Lower leg skin (tissue), 4 donors: ENCODE data around the gene DNAH14. TPM values are rescaled to one million over a fixed set of nuclear protein-coding genes. Genes with fewer than 3 reads are reported as not detected.
"Not testable (repeated sequence)": the region's sequence is repeated elsewhere in the genome, so short reads cannot be mapped to it uniquely, and the experiment has no call there.

ENCODE experiments used
- DNase-seq, 2 donors: peaks; one replicate each; pipeline ENCODE4 v3.0.0-alpha.2; 2019; ENCODE audit warnings: low spot score in 2 of 2
- H3K4me3 ChIP-seq: fragments of 200-600 bp; sonication (generic); 2 replicates; pipeline ENCODE4 v1.5.1; 2017; ENCODE audit warnings: mild to moderate bottlenecking, low read depth; ENCODE audit not compliant: poor library complexity, severe bottlenecking
- POLR2A ChIP-seq, 2 donors: fragments of 450-650 bp; IDR thresholded peaks; one replicate each; pipeline ENCODE4 v1.6.1; 2016 to 2017; ENCODE audit warnings: antibody characterized with exemption in 2 of 2, mild to moderate bottlenecking in 1 of 2, moderate library complexity in 1 of 2
- WGBS, 2 donors: methylation state at CpG; one replicate each; pipeline ENCODE4 v1.1.5; 2018; 5-methylcytosine and 5-hydroxymethylcytosine counted together
- intact Hi-C: fragments of 100-400 bp; cut with DNase I; formaldehyde crosslinking; loops from one replicate; pipeline ENCODE4 v1.15.0; 2023; ENCODE audit warnings: low total_unique reads
- total RNA-seq, 4 donors: library from RNA; depleted of rRNA; stranded (reverse); fragments of >200 nt; gene quantifications; one replicate each; pipeline ENCODE4 v1.1.0, GENCODE V29; 2016
- TF ChIP-seq, protein P1 (sequence below), 3 donors: fragments of 450-650 bp; IDR thresholded peaks; one replicate each; pipeline ENCODE4 v1.5.1; 2016; ENCODE audit warnings: antibody characterized with exemption in 3 of 3, mild to moderate bottlenecking in 3 of 3, moderate library complexity in 2 of 3

DNAH14 gene
- total RNA-seq, 4 donors from 2014 or later: 0.84 to 3.0 (median 1.8) TPM

DNA sequence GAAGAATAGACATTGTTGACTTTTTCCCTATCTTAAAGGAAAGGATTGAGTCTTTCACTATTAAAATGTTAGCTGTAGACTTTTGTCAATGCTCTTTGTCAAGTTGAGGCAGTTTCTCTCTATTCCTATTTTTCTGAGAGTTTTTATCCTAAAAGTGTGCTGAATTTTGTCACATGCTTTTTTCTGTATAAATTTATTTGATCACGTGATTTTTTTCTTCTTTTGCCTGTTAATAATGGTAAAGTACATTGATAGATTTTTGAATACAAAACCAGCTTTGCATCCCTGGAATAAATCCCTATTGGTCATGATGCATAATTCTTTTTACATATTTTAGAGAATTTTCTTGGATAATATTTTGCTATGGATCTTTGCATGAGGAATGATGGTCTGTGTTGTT, 60.1 kb downstream of the DNAH14 start:
- 50 to 56% methylated on average over 1 of the region's 1 CpG for WGBS, 2 donors
- no peak overlapping the region for H3K4me3 ChIP-seq
- TF ChIP-seq, protein P1, sequence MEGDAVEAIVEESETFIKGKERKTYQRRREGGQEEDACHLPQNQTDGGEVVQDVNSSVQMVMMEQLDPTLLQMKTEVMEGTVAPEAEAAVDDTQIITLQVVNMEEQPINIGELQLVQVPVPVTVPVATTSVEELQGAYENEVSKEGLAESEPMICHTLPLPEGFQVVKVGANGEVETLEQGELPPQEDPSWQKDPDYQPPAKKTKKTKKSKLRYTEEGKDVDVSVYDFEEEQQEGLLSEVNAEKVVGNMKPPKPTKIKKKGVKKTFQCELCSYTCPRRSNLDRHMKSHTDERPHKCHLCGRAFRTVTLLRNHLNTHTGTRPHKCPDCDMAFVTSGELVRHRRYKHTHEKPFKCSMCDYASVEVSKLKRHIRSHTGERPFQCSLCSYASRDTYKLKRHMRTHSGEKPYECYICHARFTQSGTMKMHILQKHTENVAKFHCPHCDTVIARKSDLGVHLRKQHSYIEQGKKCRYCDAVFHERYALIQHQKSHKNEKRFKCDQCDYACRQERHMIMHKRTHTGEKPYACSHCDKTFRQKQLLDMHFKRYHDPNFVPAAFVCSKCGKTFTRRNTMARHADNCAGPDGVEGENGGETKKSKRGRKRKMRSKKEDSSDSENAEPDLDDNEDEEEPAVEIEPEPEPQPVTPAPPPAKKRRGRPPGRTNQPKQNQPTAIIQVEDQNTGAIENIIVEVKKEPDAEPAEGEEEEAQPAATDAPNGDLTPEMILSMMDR (IDR thresholded peaks at IDR 0.05): no peak
- TF ChIP-seq POLR2A (IDR thresholded peaks at IDR 0.05): no peak
- intact Hi-C loops: no loop called here
- DNase-seq: no peak

DNA sequence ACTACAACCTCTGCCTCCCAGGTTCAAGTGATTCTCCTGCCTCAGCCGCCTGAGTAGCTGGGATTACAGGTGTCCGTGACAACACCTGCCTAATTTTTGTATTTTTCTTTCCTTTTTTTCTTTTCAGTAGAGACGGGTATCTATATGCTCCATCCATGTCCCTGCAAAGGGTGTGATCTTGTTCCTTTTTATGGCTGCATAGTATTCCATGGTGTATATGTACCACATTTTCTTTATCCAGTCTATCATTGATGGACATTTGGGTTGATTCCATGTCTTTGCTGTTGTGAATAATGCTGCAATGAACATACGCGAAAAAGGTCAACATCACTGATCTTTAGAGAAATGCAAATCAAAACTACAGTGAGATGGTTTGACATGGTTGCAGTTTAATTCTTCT, 62.1 kb downstream of the DNAH14 start:
- intact Hi-C loops, DNase-seq, H3K4me3 ChIP-seq: not testable (repeated sequence)
- WGBS, 2 donors: 95 to 97% methylated on average over 5 of the region's 5 CpGs

DNA sequence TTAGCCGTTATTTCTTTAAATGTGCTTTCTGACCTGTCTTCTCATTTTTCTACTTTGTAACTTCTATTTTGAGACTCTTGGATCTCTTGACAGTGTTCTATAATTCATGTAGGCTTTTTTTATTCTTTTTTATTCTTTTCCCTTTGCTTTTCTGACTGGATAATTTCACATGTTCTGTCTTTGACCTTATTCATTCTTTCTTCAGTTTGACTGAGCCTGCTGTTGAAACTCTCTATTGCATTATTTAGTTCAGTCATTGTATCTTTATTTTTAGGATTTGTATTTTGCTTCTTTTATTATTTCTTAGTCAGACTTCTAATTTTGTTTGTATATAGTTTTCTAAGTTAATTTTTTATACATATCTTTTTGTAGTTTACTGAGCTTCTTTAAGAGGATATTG, 66.1 kb downstream of the DNAH14 start:
- no peak for DNase-seq
- no peak overlapping the region for H3K4me3 ChIP-seq
- intact Hi-C loops: no loop called here
- 70 to 74% methylated on average over 1 of the region's 1 CpG for WGBS, 2 donors
- TF ChIP-seq POLR2A (IDR thresholded peaks at IDR 0.05): no peak
- TF ChIP-seq, protein P1 (IDR thresholded peaks at IDR 0.05): no peak

DNA sequence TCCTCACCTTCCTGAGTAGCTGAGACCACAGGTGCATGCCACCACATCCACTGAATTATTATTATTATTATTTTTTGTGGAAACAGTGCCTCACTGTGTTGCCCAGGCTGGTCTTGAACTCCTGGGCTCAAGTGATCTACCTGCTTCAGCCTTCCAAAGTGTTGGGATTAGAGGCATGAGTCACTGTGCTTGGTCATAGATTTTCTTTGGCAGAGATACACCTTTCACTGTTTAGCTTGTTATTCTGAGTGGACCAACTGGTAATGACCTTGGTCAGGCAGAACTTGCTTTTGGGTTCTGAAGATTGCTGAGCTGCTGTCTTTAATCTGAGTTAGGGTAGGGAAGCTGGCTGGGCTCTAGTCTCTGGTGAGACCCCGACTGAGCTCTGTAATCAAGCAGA, 66.8 kb downstream of the DNAH14 start:
- intact Hi-C loops: no loop called here
- 90 to 100% methylated on average over 1 of the region's 1 CpG for WGBS, 2 donors
- DNase-seq: no peak
- H3K4me3 ChIP-seq: no peak overlapping the region
- TF ChIP-seq POLR2A (IDR thresholded peaks at IDR 0.05): no peak
- TF ChIP-seq, protein P1 (IDR thresholded peaks at IDR 0.05): no peak

DNA sequence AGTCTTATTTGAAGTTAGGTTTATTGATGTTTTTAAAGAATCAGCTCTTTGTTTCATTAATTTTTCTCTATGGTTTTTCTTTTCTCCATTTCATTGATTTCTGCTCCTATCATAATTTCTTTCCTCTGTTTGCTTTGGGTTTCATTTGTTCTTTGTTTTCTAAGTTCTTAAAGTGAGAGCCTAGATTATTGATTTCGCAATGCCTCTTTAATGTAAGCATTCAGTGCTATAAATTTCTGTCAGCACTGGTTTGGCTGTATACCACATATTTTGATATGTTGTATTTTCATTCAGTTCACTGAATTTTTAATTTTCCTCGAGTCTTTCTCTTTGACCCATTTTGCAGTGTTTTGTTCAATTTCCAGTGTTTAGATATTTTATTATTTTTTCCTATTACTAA, 68.7 kb downstream of the DNAH14 start:
- WGBS, 2 donors: 79 to 90% methylated on average over 2 of the region's 2 CpGs
- no peak overlapping the region for H3K4me3 ChIP-seq
- TF ChIP-seq, protein P1 (IDR thresholded peaks at IDR 0.05): no peak
- no peak for TF ChIP-seq POLR2A (IDR thresholded peaks at IDR 0.05)
- intact Hi-C loops: no loop called here
- no peak for DNase-seq

DNA sequence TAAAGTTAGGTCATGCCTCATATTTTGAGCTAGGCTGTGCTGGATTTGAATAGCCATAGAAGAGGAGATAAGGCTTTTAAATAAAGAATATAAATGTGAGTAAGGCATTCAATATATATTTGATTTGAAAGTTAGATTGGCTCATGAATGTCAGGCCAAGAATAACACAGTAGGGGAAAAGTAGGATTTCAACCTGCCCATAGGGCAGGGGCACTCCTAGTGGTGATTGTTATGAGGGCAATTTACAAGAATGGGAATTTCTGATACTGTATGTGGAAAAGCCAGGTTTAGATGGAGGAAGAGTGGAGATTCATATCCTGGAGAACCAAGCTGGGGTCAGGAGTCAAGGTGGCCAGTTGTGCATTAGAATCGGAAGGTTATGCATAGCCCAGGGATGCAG, 74.9 kb downstream of the DNAH14 start:
- DNase-seq: no peak
- TF ChIP-seq POLR2A (IDR thresholded peaks at IDR 0.05): no peak
- TF ChIP-seq, protein P1 (IDR thresholded peaks at IDR 0.05): no peak
- no peak overlapping the region for H3K4me3 ChIP-seq
- WGBS, 2 donors: 96 to 98% methylated on average over 1 of the region's 1 CpG
- intact Hi-C loops: no loop called here

DNA sequence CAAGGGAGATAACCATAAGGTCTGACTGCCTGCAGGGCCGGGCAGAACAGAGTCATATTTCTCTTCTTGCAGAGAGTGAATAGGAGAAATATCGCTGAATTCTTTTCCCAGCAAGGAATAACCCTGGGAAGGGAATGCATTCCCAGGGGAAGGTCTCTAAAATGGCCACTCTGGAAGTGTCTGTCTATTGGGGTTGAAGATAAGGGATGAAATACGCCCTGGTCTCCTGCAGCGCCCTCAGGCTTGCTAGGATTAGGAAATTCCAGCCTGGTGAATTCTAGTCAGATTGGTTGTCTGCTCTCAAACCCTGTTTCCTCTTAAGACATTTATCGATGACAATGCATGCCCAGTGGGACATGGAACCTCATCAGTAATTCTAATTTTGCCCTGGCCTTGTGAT, 76.9 kb downstream of the DNAH14 start:
- DNase-seq, intact Hi-C loops, H3K4me3 ChIP-seq: not testable (repeated sequence)
- 92 to 94% methylated on average over 5 of the region's 5 CpGs for WGBS, 2 donors

DNA sequence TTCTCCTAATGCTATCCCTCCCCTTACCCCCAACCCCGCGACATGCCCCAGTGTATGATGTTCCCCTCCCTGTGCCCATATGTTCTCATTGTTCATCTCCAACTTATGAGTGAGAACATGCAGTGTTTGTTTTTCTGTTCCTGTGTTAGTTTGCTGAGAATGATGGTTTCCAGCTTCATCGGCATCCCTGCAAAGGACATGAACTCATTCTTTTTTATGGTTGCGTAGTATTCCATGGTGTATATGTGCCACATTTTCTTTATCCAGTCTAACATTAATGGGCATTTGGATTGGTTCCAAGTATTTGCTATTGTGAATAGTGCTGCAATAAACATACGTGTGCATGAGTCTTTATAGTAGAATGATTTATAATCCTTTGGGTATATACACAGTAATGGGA, 78.6 kb downstream of the DNAH14 start:
- intact Hi-C loops: not testable (repeated sequence)

More for the DNA sequence above, 78.6 kb downstream of the DNAH14 start:
- 95 to 98% methylated on average over 5 of the region's 5 CpGs for WGBS, 2 donors
- H3K4me3 ChIP-seq, DNase-seq: not testable (repeated sequence)
